ENCODE measurements around the gene ADARB2. TPM values are rescaled to one million over a fixed set of nuclear protein-coding genes. Genes with fewer than 3 reads are reported as not detected.

Gene ADARB2
- total RNA-seq, 1 donor from 2014 or later, result 0.11 TPM

DNA sequence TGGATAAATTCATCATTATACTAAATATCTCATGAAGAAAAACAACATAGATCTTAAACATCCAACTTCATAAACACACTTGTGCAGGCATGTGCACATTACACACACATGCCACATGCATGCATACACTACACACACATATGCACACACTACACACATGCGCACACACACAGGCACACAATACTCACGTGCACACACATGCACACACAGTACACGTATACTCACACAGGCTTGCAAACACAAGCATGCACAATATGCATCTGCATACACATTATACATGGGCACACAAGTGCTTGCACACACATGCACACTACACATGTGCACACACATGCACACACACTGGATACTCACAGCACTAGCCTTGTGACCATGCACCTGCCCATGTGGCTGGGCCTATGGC is 105.2 kb downstream of the ADARB2 start:
- H3K4me3 ChIP-seq, result no peak overlapping the region
- no peak overlapping the region for H3K27ac ChIP-seq (replicated peaks)
- H3K4me1 ChIP-seq, result no peaks in the 10 kb centered on the region
- TF ChIP-seq, protein P1, sequence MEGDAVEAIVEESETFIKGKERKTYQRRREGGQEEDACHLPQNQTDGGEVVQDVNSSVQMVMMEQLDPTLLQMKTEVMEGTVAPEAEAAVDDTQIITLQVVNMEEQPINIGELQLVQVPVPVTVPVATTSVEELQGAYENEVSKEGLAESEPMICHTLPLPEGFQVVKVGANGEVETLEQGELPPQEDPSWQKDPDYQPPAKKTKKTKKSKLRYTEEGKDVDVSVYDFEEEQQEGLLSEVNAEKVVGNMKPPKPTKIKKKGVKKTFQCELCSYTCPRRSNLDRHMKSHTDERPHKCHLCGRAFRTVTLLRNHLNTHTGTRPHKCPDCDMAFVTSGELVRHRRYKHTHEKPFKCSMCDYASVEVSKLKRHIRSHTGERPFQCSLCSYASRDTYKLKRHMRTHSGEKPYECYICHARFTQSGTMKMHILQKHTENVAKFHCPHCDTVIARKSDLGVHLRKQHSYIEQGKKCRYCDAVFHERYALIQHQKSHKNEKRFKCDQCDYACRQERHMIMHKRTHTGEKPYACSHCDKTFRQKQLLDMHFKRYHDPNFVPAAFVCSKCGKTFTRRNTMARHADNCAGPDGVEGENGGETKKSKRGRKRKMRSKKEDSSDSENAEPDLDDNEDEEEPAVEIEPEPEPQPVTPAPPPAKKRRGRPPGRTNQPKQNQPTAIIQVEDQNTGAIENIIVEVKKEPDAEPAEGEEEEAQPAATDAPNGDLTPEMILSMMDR (IDR thresholded peaks at IDR 0.05; ENCODE audit: borderline replicate concordance), result no peak
- intact Hi-C loops (cut with micrococcal nuclease), result no loop called here
- no peak for DNase-seq
- no peaks in the 10 kb centered on the region for H3K36me3 ChIP-seq
- peaks cover 14% of the 10 kb centered on the region for H3K9me3 ChIP-seq (replicated peaks)
- peaks cover 78% of the 10 kb centered on the region for H3K27me3 ChIP-seq (ENCODE audit: low read depth)

DNA sequence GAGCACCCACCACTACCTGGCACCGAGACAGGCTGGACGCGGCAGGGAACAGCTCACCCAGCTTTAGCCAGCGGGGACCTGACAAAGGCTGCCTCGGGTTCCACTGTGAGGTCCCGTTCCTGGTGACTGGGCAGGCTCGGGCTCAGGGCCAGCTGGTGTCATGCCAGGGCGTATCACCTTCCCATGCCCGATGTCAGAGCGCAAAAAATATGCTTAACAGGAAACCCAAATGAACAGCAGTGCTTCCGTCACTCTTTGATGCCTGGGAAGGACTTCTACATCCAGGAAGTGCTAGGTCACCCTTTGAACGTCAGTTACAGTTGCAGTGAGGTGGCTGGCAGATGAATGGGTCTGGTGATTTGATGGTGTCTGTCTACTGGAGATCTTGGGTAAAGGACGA is 106.0 kb downstream of the ADARB2 start:
- Histone ChIP-seq H3K36me3 (no peaks in the 10 kb centered on the region), H3K4me3 (no peak overlapping the region), H3K4me1 (no peaks in the 10 kb centered on the region), H3K9me3 (replicated peaks) (peaks cover 14% of the 10 kb centered on the region), H3K27me3 (ENCODE audit: low read depth) (peaks cover 80% of the 10 kb centered on the region), H3K27ac (replicated peaks) (no peak overlapping the region)
- intact Hi-C loops (cut with micrococcal nuclease), result no loop called here
- TF ChIP-seq, protein P1 (IDR thresholded peaks at IDR 0.05; ENCODE audit: borderline replicate concordance), result no peak
- DNase-seq, result no peak

DNA sequence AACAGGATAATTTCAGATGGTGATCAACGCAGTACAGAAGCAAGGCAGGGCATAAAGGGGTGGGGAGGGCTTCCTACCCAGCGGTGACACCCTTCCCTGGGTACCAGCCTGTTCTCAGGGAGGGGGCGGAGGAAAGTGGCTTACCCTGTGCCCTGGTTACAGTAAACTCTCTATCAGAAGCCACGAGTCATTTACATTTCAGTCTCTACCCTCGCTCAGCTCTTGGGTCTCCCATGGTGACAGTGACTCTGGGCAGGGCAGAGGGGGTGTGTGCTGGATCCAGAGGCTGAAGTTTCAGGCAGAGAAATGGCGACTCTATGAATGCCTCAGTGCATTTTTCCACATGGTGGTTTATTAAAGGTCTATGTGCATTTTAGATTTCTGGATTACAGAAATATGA is 107.0 kb downstream of the ADARB2 start:
- intact Hi-C loops (cut with micrococcal nuclease), result no loop called here
- TF ChIP-seq, protein P1 (IDR thresholded peaks at IDR 0.05; ENCODE audit: borderline replicate concordance), result no peak
- peaks cover 14% of the 10 kb centered on the region for H3K9me3 ChIP-seq (replicated peaks)

DNA sequence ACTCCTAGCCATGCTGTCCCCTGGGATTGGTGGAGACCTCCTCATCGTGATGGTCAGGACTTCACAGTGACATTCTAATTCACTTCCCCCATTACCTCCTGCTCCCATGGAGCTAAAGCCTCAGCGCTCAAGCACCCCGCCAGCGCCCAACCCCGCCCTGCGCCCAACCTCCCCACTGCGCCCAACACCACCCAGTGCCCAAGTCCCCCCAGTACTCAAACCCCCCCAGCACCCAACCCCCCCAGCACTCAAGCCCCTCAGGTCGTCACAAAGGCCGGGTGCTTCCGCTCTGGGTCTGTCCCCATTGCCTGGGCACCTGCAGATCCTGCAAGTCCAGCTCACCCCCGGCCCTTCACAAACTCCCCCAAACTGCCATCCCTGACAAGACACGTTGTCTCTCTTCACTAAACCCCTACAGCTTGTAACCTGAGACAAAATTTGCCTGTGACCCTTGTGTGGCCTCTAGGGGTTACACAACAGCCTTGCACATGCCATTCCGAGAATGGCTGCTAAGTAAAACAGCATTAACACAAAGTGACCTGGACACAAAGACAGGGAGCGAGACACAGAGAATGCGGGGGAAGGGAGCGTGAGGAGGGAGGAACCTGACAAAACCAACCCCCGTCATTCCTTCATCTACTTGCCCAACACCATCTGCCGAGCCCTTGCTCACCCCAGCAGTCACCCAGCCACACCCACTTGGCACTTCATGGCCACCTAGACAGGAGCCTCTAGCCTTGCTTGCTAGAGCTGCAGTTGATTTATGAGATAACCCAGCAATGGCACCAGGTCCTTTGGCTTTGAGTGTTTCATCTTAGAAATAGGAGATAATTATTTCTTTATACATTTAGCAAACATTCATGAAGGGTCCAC is 107.8 kb downstream of the ADARB2 start:
- no peaks in the 10 kb centered on the region for H3K36me3 ChIP-seq
- no peak overlapping the region for H3K4me3 ChIP-seq
- TF ChIP-seq, protein P1 (IDR thresholded peaks at IDR 0.05; ENCODE audit: borderline replicate concordance), result no peak
- DNase-seq, result no peak
- no peak overlapping the region for H3K27ac ChIP-seq (replicated peaks)
- intact Hi-C loops (cut with micrococcal nuclease), result no loop called here
- peaks cover 64% of the 10 kb centered on the region for H3K27me3 ChIP-seq (ENCODE audit: low read depth)
- H3K9me3 ChIP-seq (replicated peaks), result peaks cover 14% of the 10 kb centered on the region
- H3K4me1 ChIP-seq, result no peaks in the 10 kb centered on the region

More for the DNA sequence above, 107.0 kb downstream of the ADARB2 start:
- Histone ChIP-seq H3K27ac (replicated peaks) (no peak overlapping the region), H3K4me3 (no peak overlapping the region), H3K27me3 (ENCODE audit: low read depth) (peaks cover 70% of the 10 kb centered on the region), H3K36me3 (no peaks in the 10 kb centered on the region), H3K4me1 (no peaks in the 10 kb centered on the region)
- no peak for DNase-seq

DNA sequence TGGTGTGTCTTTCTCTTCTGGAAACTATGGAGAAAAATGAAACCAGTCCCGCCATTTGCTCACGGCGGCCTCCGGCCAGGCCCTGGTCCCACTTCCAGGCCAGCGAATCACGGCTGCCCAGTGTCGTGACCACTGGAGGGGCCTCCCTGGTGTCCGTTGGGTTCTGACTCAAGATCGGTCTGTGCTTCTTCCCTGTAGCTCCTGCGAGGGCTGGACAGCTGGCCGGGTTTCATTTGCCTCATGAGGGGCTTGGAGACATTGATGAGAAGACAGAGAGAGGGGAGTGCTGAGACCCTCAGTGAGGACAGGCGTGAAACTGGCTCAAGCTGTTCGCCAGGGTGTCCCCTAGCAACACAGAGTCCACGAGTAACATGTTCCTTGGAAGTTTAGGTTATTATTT is 108.6 kb downstream of the ADARB2 start:
- intact Hi-C loops (cut with micrococcal nuclease), result no loop called here
- Histone ChIP-seq H3K9me3 (replicated peaks) (peaks cover 14% of the 10 kb centered on the region), H3K36me3 (no peaks in the 10 kb centered on the region), H3K4me3 (no peak overlapping the region), H3K27ac (replicated peaks) (no peak overlapping the region), H3K27me3 (ENCODE audit: low read depth) (peaks cover 56% of the 10 kb centered on the region), H3K4me1 (no peaks in the 10 kb centered on the region)
- TF ChIP-seq, protein P1 (IDR thresholded peaks at IDR 0.05; ENCODE audit: borderline replicate concordance), result no peak
- DNase-seq, result no peak

Measured in left ventricle myocardium inferior (tissue), 1 donor.